HG03521 (cell line): ENCODE results near the gene CD248.
"Not testable (repeated sequence)": the region's sequence is repeated elsewhere in the genome, so short reads cannot be mapped to it uniquely, and the experiment has no call there.

Experiments
- ATAC-seq: cut with Tn5 transposase; IDR thresholded peaks from one replicate; pipeline ENCODE4 v1.9.1; 2021; ENCODE audit warnings: mild to moderate bottlenecking, moderate library complexity; ENCODE audit not compliant: unreplicated experiment

The CD248 gene

GRCh38 chr11:66313321-66314185 lies 3.3 kb downstream of the CD248 start:
- no peak for ATAC-seq

GRCh38 chr11:66312549-66313320 lies 4.1 kb downstream of the CD248 start:
- ATAC-seq: peak; percentile 62

GRCh38 chr11:66311965-66312548 lies 4.8 kb downstream of the CD248 start:
- ATAC-seq: peak; percentile 59

GRCh38 chr11:66311470-66311964 lies 5.3 kb downstream of the CD248 start:
- ATAC-seq: no peak

- not testable (repeated sequence) for ATAC-seq
Measured at GRCh38 chr11:66310803-66311440, 5.9 kb downstream of the CD248 start.

- ATAC-seq: no peak
Measured at GRCh38 chr11:66310324-66310723, 6.5 kb downstream of the CD248 start.

GRCh38 chr11:66309475-66309874 lies 7.4 kb downstream of the CD248 start:
- no peak for ATAC-seq

- ATAC-seq: no peak
Measured at GRCh38 chr11:66302656-66303055, 14.2 kb downstream of the CD248 start.

- no peak for ATAC-seq
Measured at GRCh38 chr11:66299186-66299585, 17.7 kb downstream of the CD248 start.

GRCh38 chr11:66297610-66298009 lies 19.2 kb downstream of the CD248 start:
- no peak for ATAC-seq

- no peak for ATAC-seq
Measured at GRCh38 chr11:66294626-66295620, 21.9 kb downstream of the CD248 start.

GRCh38 chr11:66293777-66294625 lies 22.8 kb downstream of the CD248 start:
- ATAC-seq: no peak

GRCh38 chr11:66293352-66293751 lies 23.5 kb downstream of the CD248 start:
- ATAC-seq: no peak

GRCh38 chr11:66292543-66293332 lies 24.1 kb downstream of the CD248 start:
- ATAC-seq: no peak

GRCh38 chr11:66291706-66292542 lies 24.9 kb downstream of the CD248 start, which contains the start of gene TMEM151A:
TMEM151A (plus strand) TSS chr11:66291894; CDS start chr11:66292014, 120 bp downstream.
- ATAC-seq: no peak

GRCh38 chr11:66291303-66291705 lies 25.5 kb downstream of the CD248 start:
- ATAC-seq: no peak

- no peak for ATAC-seq
Measured at GRCh38 chr11:66290330-66290621, 26.6 kb downstream of the CD248 start.
